ENCODE results near the gene FAF1. TPM values are rescaled to one million over a fixed set of nuclear protein-coding genes. Genes with fewer than 3 reads are reported as not detected.

The FAF1 gene
- total and polyA plus RNA-seq, 2 donors (not counting 3 experiments of a cell fraction or from before 2014, with no cell fraction given), result 9.0 to 57.6 TPM

DNA sequence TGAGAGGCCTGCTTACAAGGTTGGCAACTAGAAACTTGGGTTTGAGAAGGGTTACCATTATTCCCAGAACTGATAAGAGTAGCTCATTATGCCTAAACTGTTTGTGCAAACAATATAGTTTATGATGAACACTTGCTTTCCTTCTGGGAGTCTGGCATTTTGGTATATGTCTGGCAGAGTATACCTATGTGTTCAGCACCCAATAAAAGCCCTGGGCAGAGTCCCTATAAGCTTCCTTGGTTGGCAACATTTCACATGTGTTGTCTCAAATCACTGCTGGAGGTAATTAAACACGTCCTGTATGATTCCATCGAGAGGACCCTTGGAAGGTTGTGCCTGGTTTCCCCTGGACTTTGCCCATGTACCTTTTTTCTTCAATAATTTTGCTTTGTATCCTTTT, 497.1 kb downstream of the FAF1 start:
- CTCF ChIA-PET, result no interaction called here

More for the DNA sequence above, 497.1 kb downstream of the FAF1 start:
- H3K9ac ChIP-seq (replicated peaks; ENCODE audit: extremely low read depth, insufficient read depth, low read length), result no peak overlapping the region
- no peaks in the 10 kb centered on the region for H3K4me1 ChIP-seq (ENCODE audit: control insufficient read depth, extremely low read depth, insufficient read depth, low read length)
- H2AFZ ChIP-seq (ENCODE audit: low read depth, low read length), result no peak overlapping the region
- no peaks in the 10 kb centered on the region for H3K9me3 ChIP-seq (replicated peaks; ENCODE audit: control insufficient read depth, insufficient read depth, low read length)
- no peak overlapping the region for H3K4me3 ChIP-seq (replicated peaks in 1 of 3; ENCODE audit: insufficient read depth in 1 of 3, low read depth in 1 of 3, low read length in 3 of 3)
- H3K27me3 ChIP-seq (ENCODE audit: control insufficient read depth in 2 of 2, insufficient read depth in 2 of 2, low read length in 2 of 2), result no peaks in the 10 kb centered on the region
- H3K4me2 ChIP-seq (ENCODE audit: insufficient read depth, low read length), result no peak overlapping the region
- POLR2A ChIA-PET, result no interaction called here
- H3K79me2 ChIP-seq (ENCODE audit: control insufficient read depth, insufficient read depth, low read length), result no peaks in the 10 kb centered on the region
- no peak overlapping the region for H3K27ac ChIP-seq (ENCODE audit: insufficient read depth, low read depth, low read length)
- no peaks in the 10 kb centered on the region for H4K20me1 ChIP-seq (replicated peaks; ENCODE audit: control insufficient read depth, extremely low read depth, insufficient read depth, low read length)
- DNase-seq (ENCODE audit: low read depth, low spot score), result no peak
- TF ChIP-seq GATA2 (IDR thresholded peaks at IDR 0.05; ENCODE audit: insufficient read depth, insufficient read length, low read depth, low read length) (no peak), POLR2AphosphoS5 (IDR thresholded peaks at IDR 0.05; ENCODE audit: insufficient read depth, low read depth, low read length) (no peak), MYC (IDR thresholded peaks at IDR 0.05; ENCODE audit: low read depth, low read length) (no peak), FOS (IDR thresholded peaks at IDR 0.05; ENCODE audit: borderline replicate concordance, insufficient read depth, low read length) (no peak), JUN (IDR thresholded peaks at IDR 0.05; ENCODE audit: borderline replicate concordance, insufficient read depth, insufficient read length, low read depth) (no peak), EZH2 (IDR thresholded peaks at IDR 0.05; ENCODE audit: borderline replicate concordance, low read depth, low read length, severe bottlenecking) (no peak), POLR2A (IDR thresholded peaks at IDR 0.05; ENCODE audit: low read depth, low read length) (no peak)
- TF ChIP-seq, protein P1, sequence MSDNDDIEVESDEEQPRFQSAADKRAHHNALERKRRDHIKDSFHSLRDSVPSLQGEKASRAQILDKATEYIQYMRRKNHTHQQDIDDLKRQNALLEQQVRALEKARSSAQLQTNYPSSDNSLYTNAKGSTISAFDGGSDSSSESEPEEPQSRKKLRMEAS (IDR thresholded peaks at IDR 0.05; ENCODE audit: insufficient read depth, insufficient read length), result no peak
- TF ChIP-seq, protein P2, sequence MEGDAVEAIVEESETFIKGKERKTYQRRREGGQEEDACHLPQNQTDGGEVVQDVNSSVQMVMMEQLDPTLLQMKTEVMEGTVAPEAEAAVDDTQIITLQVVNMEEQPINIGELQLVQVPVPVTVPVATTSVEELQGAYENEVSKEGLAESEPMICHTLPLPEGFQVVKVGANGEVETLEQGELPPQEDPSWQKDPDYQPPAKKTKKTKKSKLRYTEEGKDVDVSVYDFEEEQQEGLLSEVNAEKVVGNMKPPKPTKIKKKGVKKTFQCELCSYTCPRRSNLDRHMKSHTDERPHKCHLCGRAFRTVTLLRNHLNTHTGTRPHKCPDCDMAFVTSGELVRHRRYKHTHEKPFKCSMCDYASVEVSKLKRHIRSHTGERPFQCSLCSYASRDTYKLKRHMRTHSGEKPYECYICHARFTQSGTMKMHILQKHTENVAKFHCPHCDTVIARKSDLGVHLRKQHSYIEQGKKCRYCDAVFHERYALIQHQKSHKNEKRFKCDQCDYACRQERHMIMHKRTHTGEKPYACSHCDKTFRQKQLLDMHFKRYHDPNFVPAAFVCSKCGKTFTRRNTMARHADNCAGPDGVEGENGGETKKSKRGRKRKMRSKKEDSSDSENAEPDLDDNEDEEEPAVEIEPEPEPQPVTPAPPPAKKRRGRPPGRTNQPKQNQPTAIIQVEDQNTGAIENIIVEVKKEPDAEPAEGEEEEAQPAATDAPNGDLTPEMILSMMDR (IDR thresholded peaks at IDR 0.05; ENCODE audit: extremely low read depth in 1 of 2, insufficient read depth in 1 of 2, low read depth in 1 of 2, low read length in 2 of 2), result no peak
- BruUV-seq (replicated peaks), result no TSS peak
- no peak for FAIRE-seq
- intact Hi-C loops (cut with micrococcal nuclease), result no loop called here
- dilution Hi-C loops (cut with MboI; ENCODE audit: extremely low pct_ligation_motif_present, low sequenced_read_pairs), result no loop called here
- H3K36me3 ChIP-seq (ENCODE audit: control insufficient read depth in 2 of 2, extremely low read depth in 1 of 2, insufficient read depth in 2 of 2, low read length in 2 of 2), result no peaks in the 10 kb centered on the region
- H3K9me1 ChIP-seq (replicated peaks; ENCODE audit: control insufficient read depth, extremely low read depth, insufficient read depth, low read length), result no peaks in the 10 kb centered on the region
